Caco-2 (cell line): ENCODE results near the gene GNAQ. TPM values are rescaled to one million over a fixed set of nuclear protein-coding genes. Genes with fewer than 3 reads are reported as not detected.

Experiments used
- BruUV-seq: library from RNA; stranded (reverse); fragments of 400-500 nt; replicated peaks from 2 replicates; lab custom pipeline; 2021; lab: Mats Ljungman, UMichigan
- CTCF ChIA-PET: fragments of 300-600 bp; sonication (Branson Sonifier 250); formaldehyde crosslinking; loops from one replicate; lab custom pipeline; 2022; ENCODE audit warnings: antibody characterized with exemption; lab: Charles Lee
- POLR2A ChIA-PET: fragments of 300-600 bp; sonication (Branson Sonifier 250); formaldehyde crosslinking; loops from one replicate; lab custom pipeline; 2022; ENCODE audit warnings: antibody characterized with exemption; lab: Charles Lee
- DNase-seq, 2 experiments: peaks; one replicate each; pipeline versions ENCODE4 v3.0.0 to v3.0.0-alpha.2; 2020 to 2022
- H3K27me3 ChIP-seq: replicated peaks from 2 replicates; pipeline ENCODE4 v1.6.0; 2011; ENCODE audit warnings: low read length; ENCODE audit not compliant: control insufficient read depth, insufficient read depth
- H3K36me3 ChIP-seq: 2 replicates; pipeline ENCODE4 v1.5.1; 2011; ENCODE audit warnings: low read length; ENCODE audit not compliant: control insufficient read depth, insufficient read depth
- H3K4me1 ChIP-seq: fragments of 250-450 bp; sonication (Bioruptor Pico); 2 replicates; pipeline ENCODE4 v1.5.1; 2020; ENCODE audit warnings: mild to moderate bottlenecking
- H3K4me3 ChIP-seq: 2 replicates; pipeline ENCODE4 v1.5.1; 2011; ENCODE audit warnings: low read depth, mild to moderate bottlenecking, control low read depth, low read length
- H3K9me3 ChIP-seq: fragments of 250-450 bp; sonication (Bioruptor Pico); 2 replicates; pipeline ENCODE4 v1.5.1; 2020; ENCODE audit warnings: mild to moderate bottlenecking, moderate library complexity
- H3K27ac Mint-ChIP-seq: one replicate; pipeline ENCODE4 v1.8.0; 2022; ENCODE audit warnings: mixed read lengths; ENCODE audit not compliant: unreplicated experiment
- H3K27me3 Mint-ChIP-seq: one replicate; pipeline ENCODE4 v1.8.0; 2022; ENCODE audit warnings: mixed read lengths; ENCODE audit not compliant: insufficient read depth, unreplicated experiment
- H3K36me3 Mint-ChIP-seq: one replicate; pipeline ENCODE4 v1.8.0; 2022; ENCODE audit warnings: mild to moderate bottlenecking, mixed read lengths; ENCODE audit not compliant: insufficient read depth, unreplicated experiment
- H3K4me1 Mint-ChIP-seq: one replicate; pipeline ENCODE4 v1.8.0; 2022; ENCODE audit warnings: low read depth, mixed read lengths; ENCODE audit not compliant: unreplicated experiment
- H3K4me3 Mint-ChIP-seq: one replicate; pipeline ENCODE4 v1.8.0; 2022; ENCODE audit warnings: mild to moderate bottlenecking, moderate library complexity, mixed read lengths; ENCODE audit not compliant: unreplicated experiment
- H3K9me3 Mint-ChIP-seq: one replicate; pipeline ENCODE4 v1.8.0; 2022; ENCODE audit warnings: mixed read lengths; ENCODE audit not compliant: unreplicated experiment
- intact Hi-C: fragments of 100-400 bp; cut with micrococcal nuclease; formaldehyde crosslinking; loops from one replicate; pipeline ENCODE4 v1.10.0; 2022; ENCODE audit not compliant: unreplicated experiment
- total RNA-seq: library from RNA; stranded (reverse); gene quantifications from 2 replicates; pipeline ENCODE4 v1.2.3, GENCODE V29; 2022
- TF ChIP-seq, protein P1 (sequence below), 2 experiments: fragments of 200-600 bp in 1 of 2; IDR thresholded peaks; 1 replicate in 1 of 2; 2 replicates in 1 of 2; pipeline versions ENCODE4 v1.5.1 to v1.8.0; 2011 to 2022; ENCODE audit warnings: antibody characterized with exemption in 1 of 2, control low read depth in 1 of 2, inconsistent platforms in 1 of 2, low read depth in 1 of 2, low read length in 1 of 2, mild to moderate bottlenecking in 1 of 2, moderate library complexity in 1 of 2; ENCODE audit not compliant: insufficient read depth in 1 of 2, severe bottlenecking in 1 of 2, unreplicated experiment in 1 of 2

The GNAQ gene
- total RNA-seq, 1 experiment from 2014 or later = 10.1 TPM

DNA sequence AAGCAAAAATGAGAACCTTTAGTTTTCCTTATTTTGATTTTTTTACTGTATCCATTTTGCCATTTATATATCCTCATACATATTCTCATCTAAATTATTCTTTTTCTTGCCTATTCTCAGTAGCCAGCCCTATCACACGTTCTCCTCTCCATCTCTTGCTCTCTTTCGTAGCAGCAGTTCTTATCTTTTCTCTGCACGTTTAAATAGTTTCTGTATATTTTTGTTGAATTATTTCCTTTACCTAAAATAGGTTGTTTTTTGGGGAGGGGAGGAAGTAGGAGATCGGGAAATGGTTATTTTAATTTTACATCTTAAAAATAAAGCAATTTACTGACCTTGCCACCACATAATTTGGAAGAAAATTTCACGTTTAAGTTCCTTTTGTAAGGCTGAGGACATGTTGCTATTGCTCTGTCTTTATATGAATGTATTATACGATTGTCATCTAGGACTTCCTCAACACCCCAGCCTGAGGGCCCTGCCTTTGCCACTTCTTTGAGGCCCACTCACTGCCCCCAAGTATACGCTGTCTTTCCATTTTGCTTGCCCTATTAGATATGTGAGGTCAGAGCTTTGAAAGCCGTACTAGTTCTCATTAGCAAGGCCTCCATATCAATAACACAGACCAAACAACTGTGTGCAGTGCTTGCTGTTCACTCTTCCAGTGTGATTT lies 140.3 kb downstream of the GNAQ start:
- H3K9me3 Mint-ChIP-seq = no peaks in the 10 kb centered on the region
- H3K36me3 Mint-ChIP-seq = no peaks in the 10 kb centered on the region
- H3K4me3 Mint-ChIP-seq = no peak overlapping the region
- POLR2A ChIA-PET = no interaction called here
- no peaks in the 10 kb centered on the region for H3K4me1 ChIP-seq
- H3K9me3 ChIP-seq = no peaks in the 10 kb centered on the region
- H3K4me1 Mint-ChIP-seq = peaks cover 6% of the 10 kb centered on the region
- no peak for DNase-seq
- no peak overlapping the region for H3K4me3 ChIP-seq
- TF ChIP-seq, protein P1, sequence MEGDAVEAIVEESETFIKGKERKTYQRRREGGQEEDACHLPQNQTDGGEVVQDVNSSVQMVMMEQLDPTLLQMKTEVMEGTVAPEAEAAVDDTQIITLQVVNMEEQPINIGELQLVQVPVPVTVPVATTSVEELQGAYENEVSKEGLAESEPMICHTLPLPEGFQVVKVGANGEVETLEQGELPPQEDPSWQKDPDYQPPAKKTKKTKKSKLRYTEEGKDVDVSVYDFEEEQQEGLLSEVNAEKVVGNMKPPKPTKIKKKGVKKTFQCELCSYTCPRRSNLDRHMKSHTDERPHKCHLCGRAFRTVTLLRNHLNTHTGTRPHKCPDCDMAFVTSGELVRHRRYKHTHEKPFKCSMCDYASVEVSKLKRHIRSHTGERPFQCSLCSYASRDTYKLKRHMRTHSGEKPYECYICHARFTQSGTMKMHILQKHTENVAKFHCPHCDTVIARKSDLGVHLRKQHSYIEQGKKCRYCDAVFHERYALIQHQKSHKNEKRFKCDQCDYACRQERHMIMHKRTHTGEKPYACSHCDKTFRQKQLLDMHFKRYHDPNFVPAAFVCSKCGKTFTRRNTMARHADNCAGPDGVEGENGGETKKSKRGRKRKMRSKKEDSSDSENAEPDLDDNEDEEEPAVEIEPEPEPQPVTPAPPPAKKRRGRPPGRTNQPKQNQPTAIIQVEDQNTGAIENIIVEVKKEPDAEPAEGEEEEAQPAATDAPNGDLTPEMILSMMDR (IDR thresholded peaks at IDR 0.05; ENCODE audit: insufficient read depth in 1 of 2, low read depth in 1 of 2, low read length in 1 of 2, severe bottlenecking in 1 of 2, unreplicated experiment in 1 of 2) = no peak
- BruUV-seq = no TSS peak
- intact Hi-C loops = no loop called here
- H3K36me3 ChIP-seq = no peaks in the 10 kb centered on the region
- CTCF ChIA-PET = no interaction called here
- no peaks in the 10 kb centered on the region for H3K27me3 Mint-ChIP-seq
- no peak overlapping the region for H3K27ac Mint-ChIP-seq
- no peaks in the 10 kb centered on the region for H3K27me3 ChIP-seq

DNA sequence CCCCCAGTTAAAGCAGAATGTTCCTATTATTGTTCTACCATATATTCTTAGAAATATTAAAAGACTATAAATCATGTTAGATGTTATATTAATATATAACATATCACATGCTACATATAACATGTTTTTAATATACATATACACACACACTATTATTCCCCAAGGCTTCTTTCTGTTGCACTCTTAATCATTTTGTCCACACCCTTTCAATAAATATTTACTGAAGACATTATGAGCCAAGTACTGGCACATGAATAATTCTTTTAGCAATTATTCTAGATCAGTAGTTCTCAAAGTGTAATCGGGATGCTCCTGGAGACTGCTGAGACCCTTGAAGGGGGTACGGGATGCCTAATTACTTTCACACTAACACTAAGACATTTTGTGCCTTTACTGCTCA lies 143.9 kb downstream of the GNAQ start:
- Mint-ChIP-seq H3K4me3 (no peak overlapping the region), H3K9me3 (no peaks in the 10 kb centered on the region), H3K27ac (no peak overlapping the region), H3K36me3 (no peaks in the 10 kb centered on the region), H3K27me3 (no peaks in the 10 kb centered on the region), H3K4me1 (peaks cover 6% of the 10 kb centered on the region)
- intact Hi-C loops = no loop called here
- Histone ChIP-seq H3K36me3 (no peaks in the 10 kb centered on the region), H3K27me3 (no peaks in the 10 kb centered on the region), H3K4me3 (no peak overlapping the region), H3K4me1 (0 out of 2 replicates have a peak, but pooled peaks cover 2% of the 10 kb centered on the region), H3K9me3 (no peaks in the 10 kb centered on the region)
- DNase-seq = no peak
- ChIA-PET POLR2A (no interaction called here), CTCF (no interaction called here)
- TF ChIP-seq, protein P1 (IDR thresholded peaks at IDR 0.05; ENCODE audit: insufficient read depth in 1 of 2, low read depth in 1 of 2, low read length in 1 of 2, severe bottlenecking in 1 of 2, unreplicated experiment in 1 of 2) = no peak
- BruUV-seq = no TSS peak

DNA sequence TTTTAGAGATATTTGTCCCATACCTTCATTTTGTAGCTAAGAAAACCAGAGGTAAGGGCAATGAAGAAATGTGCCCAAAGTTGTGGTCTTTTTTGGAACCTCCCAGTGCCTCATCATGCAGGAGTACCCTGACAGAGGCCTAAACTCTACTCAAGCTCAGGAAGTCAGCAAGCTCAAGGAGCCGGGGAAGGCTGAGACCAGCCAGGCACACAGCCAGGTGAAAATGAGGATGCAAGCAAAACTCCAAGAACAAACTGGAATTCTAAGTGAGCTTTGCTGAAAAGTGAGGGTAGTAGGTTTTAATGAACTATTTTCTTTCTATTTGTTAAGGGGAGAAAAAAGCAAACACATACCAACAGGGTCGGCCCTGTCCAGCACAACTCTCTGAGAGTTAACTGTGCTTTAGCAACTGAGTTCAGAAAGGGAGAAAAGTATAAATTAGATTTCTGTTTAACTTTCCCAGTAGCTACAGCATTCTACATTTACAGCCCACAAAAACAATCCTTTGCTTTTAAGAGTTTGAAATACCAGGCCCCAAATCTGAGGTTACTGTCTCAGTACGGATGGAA lies 146.4 kb downstream of the GNAQ start:
- ChIA-PET CTCF (no interaction called here), POLR2A (no interaction called here)
- TF ChIP-seq, protein P1 (IDR thresholded peaks at IDR 0.05; ENCODE audit: insufficient read depth in 1 of 2, low read depth in 1 of 2, low read length in 1 of 2, severe bottlenecking in 1 of 2, unreplicated experiment in 1 of 2) = no peak
- H3K4me1 Mint-ChIP-seq = no peaks in the 10 kb centered on the region
- DNase-seq = no peak
- no peaks in the 10 kb centered on the region for H3K27me3 ChIP-seq
- no peak overlapping the region for H3K4me3 Mint-ChIP-seq
- BruUV-seq = no TSS peak
- no peaks in the 10 kb centered on the region for H3K9me3 Mint-ChIP-seq
- no peak overlapping the region for H3K4me3 ChIP-seq
- no peaks in the 10 kb centered on the region for H3K9me3 ChIP-seq
- no peaks in the 10 kb centered on the region for H3K36me3 Mint-ChIP-seq
- no peaks in the 10 kb centered on the region for H3K27me3 Mint-ChIP-seq
- H3K36me3 ChIP-seq = no peaks in the 10 kb centered on the region
- no peak overlapping the region for H3K27ac Mint-ChIP-seq
- intact Hi-C loops = no loop called here
- H3K4me1 ChIP-seq = 0 out of 2 replicates have a peak, but pooled peaks cover 6% of the 10 kb centered on the region
